A549 (cell line): Measurements from ENCODE around the gene SIRT3. TPM values are rescaled to one million over a fixed set of nuclear protein-coding genes. Genes with fewer than 3 reads are reported as not detected.

ENCODE experiments used
- ATAC-seq, 2 experiments: fragments of 200-7000 bp in 1 of 2; fragments of >200 bp in 1 of 2; cut with Nextera tagmentation in 1 of 2; cut with Tn5 transposase in 1 of 2; 3 replicates each; pipeline versions ENCODE4 v1.8.0 to v1.9.1; 2018 to 2020; ENCODE audit warnings: mild to moderate bottlenecking in 1 of 2, moderate library complexity in 1 of 2
- CTCF ChIA-PET: fragments of 300-600 bp; sonication (Branson Sonifier 250); formaldehyde crosslinking; extraction: SDS; loops from one replicate; lab custom pipeline; 2021; ENCODE audit warnings: antibody characterized with exemption, inconsistent platforms; lab: Yijun Ruan, JAX
- POLR2A ChIA-PET: fragments of 350-600 bp; formaldehyde crosslinking; extraction: SDS; loops from one replicate; lab custom pipeline; 2021; ENCODE audit warnings: antibody characterized with exemption, inconsistent platforms; lab: Yijun Ruan, JAX
- DNase-seq, 2 experiments: peaks; one replicate each; pipeline versions ENCODE4 v3.0.0 to v3.0.0-alpha.2; 2011 to 2016; ENCODE audit warnings: low read depth in 1 of 2, low spot score in 1 of 2
- FAIRE-seq: peaks from 2 replicates; lab custom pipeline; 2011; peaks lifted over from hg19 to GRCh38; lab: Jason Lieb, UNC
- H3K27ac ChIP-seq, 2 experiments: fragments of >200 bp; sonication (Bioruptor Twin); formaldehyde crosslinking; 3 replicates each; pipeline ENCODE4 v1.5.1; 2016 to 2017
- H3K4me1 ChIP-seq: fragments of >200 bp; sonication (Bioruptor Twin); formaldehyde crosslinking; 3 replicates; pipeline ENCODE4 v1.6.1; 2016
- H3K4me2 ChIP-seq: fragments of >200 bp; sonication (Bioruptor Twin); formaldehyde crosslinking; 3 replicates; pipeline ENCODE4 v1.6.1; 2016
- H3K4me3 ChIP-seq: fragments of >200 bp; sonication (Bioruptor Twin); formaldehyde crosslinking; 3 replicates; pipeline ENCODE4 v1.5.1; 2016
- H3K9me3 ChIP-seq: fragments of >200 bp; sonication (Bioruptor Twin); formaldehyde crosslinking; 3 replicates; pipeline ENCODE4 v1.6.1; 2016
- CHD2 ChIP-seq: fragments of 150-350 bp; IDR thresholded peaks from 2 replicates; pipeline ENCODE4 v1.6.1; 2014; ENCODE audit warnings: low read length; ENCODE audit not compliant: partially characterized antibody
- CTCF ChIP-seq: fragments of >200 bp; sonication (Bioruptor Twin); formaldehyde crosslinking; IDR thresholded peaks from 3 replicates; pipeline ENCODE4 v1.5.1; 2016
- E2F6 ChIP-seq: IDR thresholded peaks from 2 replicates; pipeline ENCODE4 v1.6.1; 2012; ENCODE audit warnings: low read depth, borderline replicate concordance
- EHMT2 ChIP-seq: fragments of 200-600 bp; sonication (generic); IDR thresholded peaks from 2 replicates; pipeline ENCODE4 v1.6.1; 2016; ENCODE audit warnings: antibody characterized with exemption, low read depth, mild to moderate bottlenecking, moderate library complexity
- ESRRA ChIP-seq: fragments of 150-350 bp; IDR thresholded peaks from 2 replicates; pipeline ENCODE4 v1.6.1; 2014; ENCODE audit warnings: mild to moderate bottlenecking, low read length, borderline replicate concordance
- FOXS1 ChIP-seq: fragments of 250-450 bp; sonication (Bioruptor Pico); IDR thresholded peaks from 2 replicates; pipeline ENCODE4 v1.5.0; 2020; ENCODE audit warnings: mild to moderate bottlenecking, moderate library complexity
- GATA3 ChIP-seq: IDR thresholded peaks from 2 replicates; pipeline ENCODE4 v1.6.1; 2012; ENCODE audit warnings: borderline replicate concordance
- HEYL ChIP-seq: fragments of 250-450 bp; sonication (Bioruptor Pico); IDR thresholded peaks from 2 replicates; pipeline ENCODE4 v1.8.0; 2021; ENCODE audit warnings: mild to moderate bottlenecking, moderate library complexity
- HMGXB4 ChIP-seq: fragments of 250-450 bp; sonication (Bioruptor Pico); IDR thresholded peaks from 2 replicates; pipeline ENCODE4 v1.5.0; 2021; ENCODE audit warnings: mild to moderate bottlenecking, moderate library complexity, borderline replicate concordance
- HOXA7 ChIP-seq: fragments of 250-450 bp; sonication (Bioruptor Pico); IDR thresholded peaks from 2 replicates; pipeline ENCODE4 v1.5.0; 2020; ENCODE audit warnings: mild to moderate bottlenecking, moderate library complexity
- HOXB5 ChIP-seq: fragments of 250-450 bp; sonication (Bioruptor Pico); IDR thresholded peaks from 2 replicates; pipeline ENCODE4 v1.5.0; 2020; ENCODE audit warnings: mild to moderate bottlenecking, moderate library complexity
- KDM1A ChIP-seq: fragments of 200-600 bp; sonication (generic); IDR thresholded peaks from 2 replicates; pipeline ENCODE4 v1.6.1; 2016; ENCODE audit warnings: low read depth, mild to moderate bottlenecking
- MAZ ChIP-seq: fragments of 150-350 bp; IDR thresholded peaks from 2 replicates; pipeline ENCODE4 v1.6.1; 2014; ENCODE audit warnings: antibody characterized with exemption, low read depth, low read length, borderline replicate concordance
- MYC ChIP-seq: IDR thresholded peaks from 2 replicates; pipeline ENCODE4 v1.6.1; 2012; ENCODE audit warnings: mild to moderate bottlenecking, inconsistent platforms, low read length, improper control_type of control experiment, borderline replicate concordance
- NFE2L2 ChIP-seq: fragments of 150-350 bp; conservative IDR thresholded peaks from 2 replicates; pipeline ENCODE4 v1.6.1; 2014; ENCODE audit warnings: low read length
- PBX3 ChIP-seq: IDR thresholded peaks from 2 replicates; pipeline ENCODE4 v1.6.1; 2012
- PHF8 ChIP-seq: fragments of 200-600 bp; sonication (generic); IDR thresholded peaks from 2 replicates; pipeline ENCODE4 v1.6.1; 2016; ENCODE audit warnings: low read depth, mild to moderate bottlenecking, antibody characterized with exemption, moderate library complexity, borderline replicate concordance
- RARB ChIP-seq: fragments of 250-450 bp; sonication (Bioruptor Pico); IDR thresholded peaks from 2 replicates; pipeline ENCODE4 v1.8.0; 2021; ENCODE audit warnings: mild to moderate bottlenecking, moderate library complexity
- SMC3 ChIP-seq: fragments of >200 bp; sonication (Bioruptor Twin); formaldehyde crosslinking; IDR thresholded peaks from 3 replicates; pipeline ENCODE4 v1.6.1; 2018; ENCODE audit warnings: inconsistent platforms
- ZSCAN20 ChIP-seq: fragments of 250-450 bp; sonication (Bioruptor Pico); IDR thresholded peaks from 2 replicates; pipeline ENCODE4 v1.8.0; 2022; ENCODE audit warnings: mild to moderate bottlenecking, moderate library complexity
- WGBS: methylation state at CpG from one replicate; pipeline ENCODE4 v1.1.6; 2017; ENCODE audit errors: missing lambda C conversion rate; 5-methylcytosine and 5-hydroxymethylcytosine counted together
- polyA plus RNA-seq, 4 experiments: library from polyadenylated mRNA; depleted of rRNA in 3 of 4; stranded (reverse); fragments of >200 nt; fragmentation: RNase III in 1 of 4; extraction: RNeasy Plus Mini Kit Qiagen cat#74134 plus additional on column Dnase treatment in 1 of 4; gene quantifications; 2 replicates in 3 of 4; 3 replicates in 1 of 4; pipeline ENCODE4 v1.2.3, GENCODE V29; 2011 to 2017

SIRT3 gene
- polyA plus RNA-seq, 2 of the 4 experiments (the other 2 are of a cell fraction): 20.3 to 22.3 TPM

GRCh38 chr11:210122-210802, 25.9 kb downstream of the SIRT3 start (continued):
- no peak for TF ChIP-seq RARB (CRISPR knock-in tag)

GRCh38 chr11:209275-210121, 26.6 kb downstream of the SIRT3 start:
- ChIA-PET CTCF (interaction anchor here (1.0 to 1.7 kb wide), 4 partner anchors 9 to 239 kb away, joined by 3 read pairs; no protein-coding TSS in a partner anchor), POLR2A (interaction anchor here (0.5 kb wide), 1 partner anchor 85 kb away, joined by 5 read pairs; no protein-coding TSS in a partner anchor)
- ATAC-seq (no peak), FAIRE-seq (no peak), DNase-seq (peak; percentile 22 to 28)
- H3K27ac ChIP-seq: peak overlapping the region; percentile 90 to 94
- TF ChIP-seq SMC3 (no peak), FOXS1 (CRISPR knock-in tag) (no peak), E2F6 (0 out of 2 replicates have a peak, but pooled peaks have one; percentile 25), ZSCAN20 (CRISPR knock-in tag) (no peak), HOXB5 (no peak), MYC (no peak), GATA3 (no peak), MAZ (no peak)
- WGBS: 39% methylated on average over 9 of the region's 29 CpGs
- peak overlapping the region; percentile 100 for H3K4me3 ChIP-seq
- no peaks in the 10 kb centered on the region for H3K9me3 ChIP-seq
- peaks cover 26% of the 10 kb centered on the region for H3K4me1 ChIP-seq
- peak overlapping the region; percentile 96 for H3K4me2 ChIP-seq

GRCh38 chr11:208917-209260, 27.3 kb downstream of the SIRT3 start:
- ChIA-PET CTCF (interaction anchor here (1.2 to 1.7 kb wide), 3 partner anchors 9 to 96 kb away, joined by 3 read pairs; no protein-coding TSS in a partner anchor), POLR2A (no interaction called here)
- peak overlapping the region; percentile 96 for H3K4me2 ChIP-seq
- WGBS: 0% methylated on average over 4 of the region's 26 CpGs
- H3K4me1 ChIP-seq: peaks cover 26% of the 10 kb centered on the region
- no peaks in the 10 kb centered on the region for H3K9me3 ChIP-seq
- DNase-seq (peak in 1 of 2 experiments; percentile 18), ATAC-seq (peak in 1 of 2 experiments; percentile 5; a peak in 3 of 6 replicates), FAIRE-seq (no peak)
- peak; percentile 5; the same call in 1 of the 2 replicates for TF ChIP-seq PHF8
- TF ChIP-seq PBX3: no peak
- H3K27ac ChIP-seq: peak overlapping the region; percentile 90 to 94
- H3K4me3 ChIP-seq: peak overlapping the region; percentile 100

GRCh38 chr11:208181-208916, 27.8 kb downstream of the SIRT3 start:
- Histone ChIP-seq H3K9me3 (no peaks in the 10 kb centered on the region), H3K4me3 (peak overlapping the region; percentile 100), H3K27ac (peak overlapping the region; percentile 90 to 94), H3K4me1 (peaks cover 26% of the 10 kb centered on the region), H3K4me2 (peak overlapping the region; percentile 96)
- ChIA-PET POLR2A (interaction anchor here (1.2 to 1.9 kb wide), 2 partner anchors 19 to 198 kb away, joined by 4 to 9 read pairs; no protein-coding TSS in a partner anchor), CTCF (interaction anchor here (0.6 to 1.7 kb wide), 4 partner anchors 10 to 248 kb away, joined by 3 read pairs; no protein-coding TSS in a partner anchor)
- DNase-seq (peak; percentile 73 to 80), FAIRE-seq (no peak), ATAC-seq (peak; percentile 71 to 81)
- under 1% methylated on average over 12 of the region's 57 CpGs for WGBS
- TF ChIP-seq CTCF: no peak
- TF ChIP-seq EHMT2: no peak
- no peak for TF ChIP-seq HOXA7 (CRISPR knock-in tag)
- TF ChIP-seq HEYL (CRISPR knock-in tag): no peak
- TF ChIP-seq MYC: 0 out of 2 replicates have a peak, but pooled peaks have one; percentile 57
- no peak for TF ChIP-seq SMC3
- TF ChIP-seq ESRRA: no peak
- TF ChIP-seq HMGXB4 (CRISPR knock-in tag): no peak
- no peak for TF ChIP-seq NFE2L2
- TF ChIP-seq RARB (CRISPR knock-in tag): peak; percentile 18; the same call in 1 of the 2 replicates
- no peak for TF ChIP-seq FOXS1 (CRISPR knock-in tag)
- no peak for TF ChIP-seq CHD2
- TF ChIP-seq KDM1A: no peak
